IPS-18a (cell line): ENCODE data around the gene EPHA2.
"Not testable (repeated sequence)": the region's sequence is repeated elsewhere in the genome, so short reads cannot be mapped to it uniquely, and the experiment has no call there.

Experiments used
- H3K27ac ChIP-seq: one replicate; pipeline ENCODE4 v1.5.1; 2013; ENCODE audit warnings: low read length
- H3K27me3 ChIP-seq: one replicate; pipeline ENCODE4 v1.6.1; 2013; ENCODE audit warnings: mild to moderate bottlenecking, low read length; ENCODE audit not compliant: control insufficient read depth, insufficient read depth
- H3K36me3 ChIP-seq: one replicate; pipeline ENCODE4 v1.6.1; 2013; ENCODE audit warnings: low read depth, low read length; ENCODE audit not compliant: control insufficient read depth
- H3K4me1 ChIP-seq: one replicate; pipeline ENCODE4 v1.6.1; 2013; ENCODE audit warnings: low read depth, low read length; ENCODE audit not compliant: control insufficient read depth
- H3K4me3 ChIP-seq: one replicate; pipeline ENCODE4 v1.5.1; 2013; ENCODE audit warnings: low read length
- H3K9ac ChIP-seq: one replicate; pipeline ENCODE4 v1.6.1; 2013; ENCODE audit warnings: mild to moderate bottlenecking, low read length, moderate library complexity
- H3K9me3 ChIP-seq: one replicate; pipeline ENCODE4 v1.6.1; 2013; ENCODE audit warnings: low read depth, low read length; ENCODE audit not compliant: control insufficient read depth

Gene EPHA2

DNA sequence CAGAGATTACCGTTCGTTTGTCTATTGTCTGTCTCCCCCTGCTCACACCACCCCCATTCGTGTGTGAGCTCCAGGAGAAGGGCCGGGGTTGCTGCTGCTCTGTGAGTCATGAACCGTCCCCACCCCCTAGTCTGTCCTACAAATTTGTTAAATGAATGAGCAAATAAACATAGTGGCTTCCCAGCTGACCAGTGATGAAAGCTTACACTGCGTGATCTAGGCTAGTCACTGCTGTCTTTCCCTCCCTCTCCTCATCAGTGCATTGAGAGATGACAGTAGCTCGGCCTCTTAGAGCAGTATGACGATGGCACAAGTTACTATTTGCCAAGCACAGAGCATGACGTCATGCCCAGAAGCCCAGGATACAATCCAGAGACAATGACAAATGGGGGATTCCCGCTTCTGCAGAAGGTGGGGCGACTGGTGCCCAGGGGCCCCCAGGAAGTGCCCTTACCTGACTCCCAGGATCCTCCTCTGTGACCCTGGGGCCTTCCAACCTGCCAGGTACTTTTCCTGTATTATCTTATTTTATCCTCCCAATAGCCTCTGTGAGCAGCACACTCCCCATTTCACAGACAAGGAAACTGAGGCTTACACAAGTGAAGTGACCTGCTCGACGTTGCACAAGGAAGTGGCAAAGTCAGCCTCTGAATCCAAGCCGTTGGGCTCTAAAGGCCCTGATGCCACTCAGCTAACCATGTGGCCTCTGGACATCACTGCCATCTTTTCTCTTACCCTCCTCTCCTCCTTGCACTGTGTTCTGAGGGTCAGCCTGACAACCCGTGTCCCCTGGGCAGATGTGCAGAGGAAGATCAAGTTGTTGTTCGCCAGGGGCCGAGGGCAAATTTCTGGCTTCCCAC, 8.6 kb upstream of the EPHA2 start:
- H3K9me3 ChIP-seq: no peaks in the 10 kb centered on the region
- H3K36me3 ChIP-seq: no peaks in the 10 kb centered on the region
- H3K9ac ChIP-seq: no peak overlapping the region
- peaks cover 35% of the 10 kb centered on the region for H3K4me1 ChIP-seq
- peaks cover 8% of the 10 kb centered on the region for H3K27me3 ChIP-seq
- no peak overlapping the region for H3K27ac ChIP-seq
- H3K4me3 ChIP-seq: no peak overlapping the region

DNA sequence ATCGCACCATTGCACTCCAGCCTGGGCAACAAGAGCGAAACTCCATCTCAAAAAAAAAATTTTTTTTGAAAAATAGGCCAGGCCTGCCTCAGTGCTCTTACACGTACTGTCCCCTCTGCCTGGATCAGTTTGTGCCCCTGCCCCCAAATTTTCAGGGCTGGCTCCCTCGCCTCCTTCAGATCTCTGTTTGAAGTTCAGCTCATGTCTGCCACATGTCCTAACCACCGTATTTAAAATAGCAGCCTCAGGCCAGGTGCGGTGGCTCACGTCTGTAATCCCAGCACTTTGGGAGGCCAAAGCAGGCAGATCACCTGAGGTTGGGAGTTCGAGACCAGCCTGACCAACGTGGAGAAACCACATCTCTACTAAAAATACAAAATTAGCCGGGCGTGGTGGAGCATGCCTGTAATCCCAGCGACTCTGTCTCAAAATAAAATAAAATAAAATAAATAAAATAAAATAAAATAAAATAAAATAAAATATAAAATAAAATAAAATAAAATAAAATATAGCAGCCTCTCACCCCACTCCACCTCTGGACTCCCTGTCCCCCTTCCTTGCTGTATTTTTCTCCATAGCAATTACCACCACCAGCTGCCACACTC, 7.8 kb upstream of the EPHA2 start:
- peaks cover 27% of the 10 kb centered on the region for H3K4me1 ChIP-seq
- not testable (repeated sequence) for H3K9me3 ChIP-seq, H3K4me3 ChIP-seq, H3K9ac ChIP-seq, H3K27ac ChIP-seq, H3K36me3 ChIP-seq, H3K27me3 ChIP-seq

GRCh38 chr1:16162163-16162822, 6.4 kb upstream of the EPHA2 start:
- Histone ChIP-seq H3K4me3 (peak overlapping the region; percentile 52), H3K27ac (no peak overlapping the region), H3K27me3 (peaks cover 9% of the 10 kb centered on the region), H3K9ac (no peak overlapping the region), H3K4me1 (peaks cover 21% of the 10 kb centered on the region), H3K9me3 (no peaks in the 10 kb centered on the region), H3K36me3 (no peaks in the 10 kb centered on the region)

DNA sequence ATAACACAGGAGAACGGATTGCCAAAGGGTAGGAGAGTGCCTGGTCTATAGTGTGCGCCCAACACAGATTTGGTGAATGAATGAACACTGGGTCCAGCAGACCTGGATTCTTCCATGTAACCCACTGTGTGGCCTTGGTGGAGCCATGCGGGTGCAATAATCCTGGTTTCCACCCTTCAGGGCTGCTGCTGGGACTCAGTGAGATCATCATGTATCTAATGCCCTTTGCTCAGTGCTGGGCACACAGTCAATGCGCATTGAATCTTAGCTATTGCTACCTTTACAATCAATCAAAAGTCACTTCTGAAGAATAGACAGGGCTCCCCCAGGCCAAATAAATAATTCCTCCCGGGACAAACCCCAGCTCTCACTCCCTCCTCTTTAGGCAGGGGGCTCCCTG, 5.8 kb upstream of the EPHA2 start:
- Histone ChIP-seq H3K27me3 (peaks cover 15% of the 10 kb centered on the region), H3K4me3 (peak overlapping the region; percentile 52), H3K36me3 (no peaks in the 10 kb centered on the region), H3K9ac (no peak overlapping the region), H3K4me1 (peaks cover 21% of the 10 kb centered on the region), H3K9me3 (no peaks in the 10 kb centered on the region), H3K27ac (no peak overlapping the region)

DNA sequence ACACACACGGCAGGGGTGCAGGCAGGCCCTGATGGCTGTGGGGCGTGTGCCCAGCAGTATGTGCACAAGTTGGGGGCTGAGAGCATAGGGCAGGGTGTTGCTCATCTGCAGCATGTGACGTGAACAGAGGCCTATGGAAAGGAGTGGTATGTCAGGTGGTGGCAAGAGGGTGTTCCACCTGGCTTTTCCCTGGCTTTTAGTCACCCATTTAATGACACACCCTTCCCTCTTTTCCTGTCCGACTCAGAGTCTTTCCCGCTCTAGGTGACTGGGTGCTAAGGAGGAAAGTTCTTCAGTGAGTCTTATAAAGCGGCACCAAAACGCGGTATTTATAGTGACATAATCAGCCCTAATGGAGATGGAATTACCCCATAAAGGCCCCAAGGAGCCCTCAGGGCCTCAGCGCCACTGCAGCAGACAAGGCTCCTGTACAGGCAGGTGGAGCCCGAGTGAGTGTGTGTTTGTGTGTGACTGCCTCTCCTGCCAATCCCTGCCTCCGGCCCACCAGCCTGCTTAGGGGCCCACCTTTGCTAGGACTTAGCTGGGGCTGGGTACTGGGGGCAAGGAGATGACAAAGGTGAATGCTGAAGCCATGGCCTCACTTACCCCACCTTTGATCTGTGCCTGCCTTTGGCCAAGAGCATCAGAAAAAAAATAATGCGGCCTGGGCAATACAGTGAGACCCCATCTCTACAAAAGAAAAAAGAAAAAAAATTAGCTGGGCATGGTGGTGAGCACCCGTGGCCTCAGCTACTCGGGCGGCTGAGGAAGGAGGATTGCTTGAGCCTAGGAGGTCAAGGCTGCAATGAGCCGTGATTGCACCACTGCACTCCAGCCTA, 3.3 kb upstream of the EPHA2 start:
- Histone ChIP-seq H3K27ac (no peak overlapping the region), H3K4me3 (no peak overlapping the region), H3K9ac (no peak overlapping the region), H3K36me3 (no peaks in the 10 kb centered on the region), H3K4me1 (peaks cover 17% of the 10 kb centered on the region), H3K9me3 (no peaks in the 10 kb centered on the region), H3K27me3 (peaks cover 21% of the 10 kb centered on the region)

- H3K9ac ChIP-seq: no peak overlapping the region
- no peaks in the 10 kb centered on the region for H3K9me3 ChIP-seq
- H3K4me1 ChIP-seq: peaks cover 24% of the 10 kb centered on the region
- H3K4me3 ChIP-seq: no peak overlapping the region
- H3K27me3 ChIP-seq: peaks cover 21% of the 10 kb centered on the region
- no peak overlapping the region for H3K27ac ChIP-seq
- no peaks in the 10 kb centered on the region for H3K36me3 ChIP-seq
Observed at GRCh38 chr1:16158025-16158424, 2.2 kb upstream of the EPHA2 start.

DNA sequence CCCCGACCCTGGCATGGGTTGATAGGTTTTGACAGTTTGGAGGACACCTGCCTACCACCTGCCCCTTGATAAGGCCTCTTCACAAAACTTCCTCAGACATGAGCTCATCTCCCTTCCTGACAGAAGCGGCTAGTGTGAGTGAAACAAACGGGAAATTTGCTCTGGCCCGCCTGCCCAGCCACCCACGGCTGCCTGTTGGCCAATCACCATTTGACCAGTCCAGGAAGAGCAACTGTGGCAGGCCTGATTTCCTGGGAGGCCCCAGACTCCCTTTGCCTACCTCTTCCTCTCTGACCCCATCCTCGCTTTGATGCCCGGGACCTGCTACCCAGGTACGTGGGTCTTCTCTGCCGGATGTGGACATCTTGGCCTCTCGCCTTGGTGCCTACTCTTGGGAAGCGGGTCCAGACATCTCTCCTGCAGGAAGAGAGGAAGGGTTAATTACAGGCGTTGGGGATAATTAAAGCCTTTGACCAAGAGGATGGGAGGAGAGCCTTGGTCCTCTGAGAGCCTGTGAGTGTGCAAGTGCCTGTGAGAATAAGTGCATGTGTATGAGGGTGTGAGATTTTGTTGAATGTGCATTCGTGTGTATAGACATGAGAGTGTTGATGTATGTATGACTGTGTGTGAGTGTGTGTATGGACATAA, 1.1 kb upstream of the EPHA2 start:
- H3K27ac ChIP-seq: no peak overlapping the region
- peaks cover 19% of the 10 kb centered on the region for H3K27me3 ChIP-seq
- H3K9ac ChIP-seq: no peak overlapping the region
- H3K4me1 ChIP-seq: peaks cover 30% of the 10 kb centered on the region
- H3K36me3 ChIP-seq: no peaks in the 10 kb centered on the region
- no peak overlapping the region for H3K4me3 ChIP-seq
- H3K9me3 ChIP-seq: no peaks in the 10 kb centered on the region

DNA sequence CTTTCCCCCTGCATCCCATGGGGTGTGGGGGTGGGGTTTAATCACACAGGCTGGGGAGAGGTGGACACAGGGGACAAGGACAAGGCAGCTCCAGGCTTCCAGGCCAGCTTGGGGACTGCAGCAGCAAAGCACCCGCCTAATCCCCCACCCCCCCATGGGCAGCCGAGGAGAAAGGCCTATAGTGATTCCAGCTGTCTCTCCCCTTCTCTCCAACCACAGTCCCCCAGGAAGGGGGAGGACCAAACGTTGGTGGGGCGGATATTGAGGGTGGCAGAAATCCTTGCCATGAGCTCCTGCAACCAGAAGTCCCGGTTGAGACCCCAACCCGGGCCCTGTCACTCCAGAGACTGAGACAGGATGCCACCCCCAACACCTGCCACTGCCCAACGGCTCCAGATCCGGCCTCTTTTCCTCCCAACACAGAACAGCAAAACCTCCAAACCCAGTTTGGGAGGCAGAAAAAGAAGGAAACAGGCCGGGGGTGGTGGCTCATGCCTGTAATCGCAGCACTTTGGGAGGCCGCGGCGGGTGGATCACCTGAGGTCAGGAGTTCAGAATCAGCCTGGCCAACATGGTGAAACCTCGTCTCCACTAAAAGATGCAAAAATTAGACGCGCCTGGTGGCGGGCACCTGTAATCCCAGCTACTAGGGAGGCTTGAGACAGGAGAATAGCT, 1.7 kb downstream of the EPHA2 start:
- peak overlapping the region; percentile 82 for H3K4me3 ChIP-seq

GRCh38 chr1:16153096-16153998, 2.5 kb downstream of the EPHA2 start:
- H3K27me3 ChIP-seq: peaks cover 13% of the 10 kb centered on the region
- H3K4me1 ChIP-seq: peaks cover 34% of the 10 kb centered on the region
- H3K9me3 ChIP-seq: no peaks in the 10 kb centered on the region
- H3K9ac ChIP-seq: peak overlapping the region; percentile 8
- H3K36me3 ChIP-seq: peaks cover 20% of the 10 kb centered on the region
- peak overlapping the region; percentile 82 for H3K4me3 ChIP-seq
- H3K27ac ChIP-seq: no peak overlapping the region

More for the DNA sequence above, 1.7 kb downstream of the EPHA2 start:
- peaks cover 13% of the 10 kb centered on the region for H3K27me3 ChIP-seq
- peak overlapping the region; percentile 71 for H3K9ac ChIP-seq
- H3K9me3 ChIP-seq: no peaks in the 10 kb centered on the region
- peaks cover 12% of the 10 kb centered on the region for H3K36me3 ChIP-seq
- peaks cover 34% of the 10 kb centered on the region for H3K4me1 ChIP-seq
- no peak overlapping the region for H3K27ac ChIP-seq
